HL-60 (cell line): Measurements from ENCODE around the gene UBQLN4.

Experiments used
- GABPA ChIP-seq: IDR thresholded peaks from 2 replicates; pipeline ENCODE4 v1.6.1; 2012; ENCODE audit warnings: low read depth
- POLR2AphosphoS5 ChIP-seq: IDR thresholded peaks from 2 replicates; pipeline ENCODE4 v1.6.1; 2012; ENCODE audit warnings: low read depth
- TF ChIP-seq, protein P1 (sequence below): IDR thresholded peaks from one replicate; pipeline ENCODE4 v1.5.1; 2011; ENCODE audit warnings: low read length, control low read depth, inconsistent platforms; ENCODE audit not compliant: insufficient read depth
- TF ChIP-seq, protein P2 (sequence below): IDR thresholded peaks from 2 replicates; pipeline ENCODE4 v1.6.1; 2012; ENCODE audit warnings: low read depth; ENCODE audit not compliant: insufficient replicate concordance

DNA sequence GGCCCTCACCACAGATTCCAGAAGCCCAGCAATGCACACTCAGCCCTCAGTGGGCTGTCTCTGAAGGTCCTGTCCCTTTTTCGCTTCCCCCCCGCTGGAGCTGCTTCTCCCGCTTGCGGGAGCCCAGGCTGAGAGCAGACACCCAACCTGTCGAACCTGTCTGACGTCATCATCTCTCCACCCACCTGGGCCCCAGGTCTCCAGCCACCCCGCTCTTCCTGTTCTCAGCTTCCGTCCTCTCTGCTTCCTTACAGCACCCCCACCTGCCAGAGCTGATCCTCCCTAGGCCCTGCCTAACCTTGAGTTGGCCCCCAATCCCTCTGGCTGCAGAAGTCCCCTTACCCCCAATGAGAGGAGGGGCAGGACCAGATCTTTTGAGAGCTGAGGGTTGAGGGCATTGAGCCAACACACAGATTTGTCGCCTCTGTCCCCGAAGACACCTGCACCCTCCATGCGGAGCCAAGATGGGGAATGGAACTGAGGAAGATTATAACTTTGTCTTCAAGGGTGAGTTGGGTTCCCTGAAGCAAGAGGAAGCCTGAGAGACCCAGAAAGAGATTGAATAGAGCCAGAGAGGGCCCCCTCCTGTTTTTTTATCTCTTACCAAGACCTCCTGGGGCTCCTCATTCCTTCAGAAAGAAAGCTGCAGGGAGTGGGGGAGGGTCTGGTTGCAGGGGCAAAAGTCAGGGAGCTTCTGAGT lies 7.5 kb upstream of the UBQLN4 start, which contains the start of gene RAB25:
- TF ChIP-seq, protein P1, sequence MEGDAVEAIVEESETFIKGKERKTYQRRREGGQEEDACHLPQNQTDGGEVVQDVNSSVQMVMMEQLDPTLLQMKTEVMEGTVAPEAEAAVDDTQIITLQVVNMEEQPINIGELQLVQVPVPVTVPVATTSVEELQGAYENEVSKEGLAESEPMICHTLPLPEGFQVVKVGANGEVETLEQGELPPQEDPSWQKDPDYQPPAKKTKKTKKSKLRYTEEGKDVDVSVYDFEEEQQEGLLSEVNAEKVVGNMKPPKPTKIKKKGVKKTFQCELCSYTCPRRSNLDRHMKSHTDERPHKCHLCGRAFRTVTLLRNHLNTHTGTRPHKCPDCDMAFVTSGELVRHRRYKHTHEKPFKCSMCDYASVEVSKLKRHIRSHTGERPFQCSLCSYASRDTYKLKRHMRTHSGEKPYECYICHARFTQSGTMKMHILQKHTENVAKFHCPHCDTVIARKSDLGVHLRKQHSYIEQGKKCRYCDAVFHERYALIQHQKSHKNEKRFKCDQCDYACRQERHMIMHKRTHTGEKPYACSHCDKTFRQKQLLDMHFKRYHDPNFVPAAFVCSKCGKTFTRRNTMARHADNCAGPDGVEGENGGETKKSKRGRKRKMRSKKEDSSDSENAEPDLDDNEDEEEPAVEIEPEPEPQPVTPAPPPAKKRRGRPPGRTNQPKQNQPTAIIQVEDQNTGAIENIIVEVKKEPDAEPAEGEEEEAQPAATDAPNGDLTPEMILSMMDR: no peak
- TF ChIP-seq, protein P2, sequence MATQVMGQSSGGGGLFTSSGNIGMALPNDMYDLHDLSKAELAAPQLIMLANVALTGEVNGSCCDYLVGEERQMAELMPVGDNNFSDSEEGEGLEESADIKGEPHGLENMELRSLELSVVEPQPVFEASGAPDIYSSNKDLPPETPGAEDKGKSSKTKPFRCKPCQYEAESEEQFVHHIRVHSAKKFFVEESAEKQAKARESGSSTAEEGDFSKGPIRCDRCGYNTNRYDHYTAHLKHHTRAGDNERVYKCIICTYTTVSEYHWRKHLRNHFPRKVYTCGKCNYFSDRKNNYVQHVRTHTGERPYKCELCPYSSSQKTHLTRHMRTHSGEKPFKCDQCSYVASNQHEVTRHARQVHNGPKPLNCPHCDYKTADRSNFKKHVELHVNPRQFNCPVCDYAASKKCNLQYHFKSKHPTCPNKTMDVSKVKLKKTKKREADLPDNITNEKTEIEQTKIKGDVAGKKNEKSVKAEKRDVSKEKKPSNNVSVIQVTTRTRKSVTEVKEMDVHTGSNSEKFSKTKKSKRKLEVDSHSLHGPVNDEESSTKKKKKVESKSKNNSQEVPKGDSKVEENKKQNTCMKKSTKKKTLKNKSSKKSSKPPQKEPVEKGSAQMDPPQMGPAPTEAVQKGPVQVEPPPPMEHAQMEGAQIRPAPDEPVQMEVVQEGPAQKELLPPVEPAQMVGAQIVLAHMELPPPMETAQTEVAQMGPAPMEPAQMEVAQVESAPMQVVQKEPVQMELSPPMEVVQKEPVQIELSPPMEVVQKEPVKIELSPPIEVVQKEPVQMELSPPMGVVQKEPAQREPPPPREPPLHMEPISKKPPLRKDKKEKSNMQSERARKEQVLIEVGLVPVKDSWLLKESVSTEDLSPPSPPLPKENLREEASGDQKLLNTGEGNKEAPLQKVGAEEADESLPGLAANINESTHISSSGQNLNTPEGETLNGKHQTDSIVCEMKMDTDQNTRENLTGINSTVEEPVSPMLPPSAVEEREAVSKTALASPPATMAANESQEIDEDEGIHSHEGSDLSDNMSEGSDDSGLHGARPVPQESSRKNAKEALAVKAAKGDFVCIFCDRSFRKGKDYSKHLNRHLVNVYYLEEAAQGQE: no peak
- TF ChIP-seq GABPA (no peak), POLR2AphosphoS5 (no peak)
